Measurements from ENCODE around the gene GLCE.

GLCE gene

GRCh38 chr15:69159805-69160140 lies 662 bp upstream of the GLCE start:
- TF ChIP-seq GATA2 (IDR thresholded peaks at IDR 0.05; ENCODE audit: low read depth, low read length) (no peak), GATA3 (IDR thresholded peaks at IDR 0.05; ENCODE audit: low read depth, low read length) (no peak)

- TF ChIP-seq GATA3 (IDR thresholded peaks at IDR 0.05; ENCODE audit: low read depth, low read length) (no peak), GATA2 (IDR thresholded peaks at IDR 0.05; ENCODE audit: low read depth, low read length) (no peak)
Observed at GRCh38 chr15:69161079-69161877, 843 bp downstream of the GLCE start.

GRCh38 chr15:69161878-69162213 lies 1.4 kb downstream of the GLCE start:
- TF ChIP-seq GATA2 (IDR thresholded peaks at IDR 0.05; ENCODE audit: low read depth, low read length), result peak; percentile 29; the same call in 1 of the 2 replicates
- TF ChIP-seq GATA3 (IDR thresholded peaks at IDR 0.05; ENCODE audit: low read depth, low read length), result no peak

GRCh38 chr15:69163141-69163669 lies 2.8 kb downstream of the GLCE start:
- TF ChIP-seq GATA3 (IDR thresholded peaks at IDR 0.05; ENCODE audit: low read depth, low read length) (no peak), GATA2 (IDR thresholded peaks at IDR 0.05; ENCODE audit: low read depth, low read length) (no peak)

- TF ChIP-seq GATA2 (IDR thresholded peaks at IDR 0.05; ENCODE audit: low read depth, low read length) (no peak), GATA3 (IDR thresholded peaks at IDR 0.05; ENCODE audit: low read depth, low read length) (no peak)
Observed at GRCh38 chr15:69164807-69165636, 4.6 kb downstream of the GLCE start.

GRCh38 chr15:69165637-69166025 lies 5.2 kb downstream of the GLCE start:
- TF ChIP-seq GATA2 (IDR thresholded peaks at IDR 0.05; ENCODE audit: low read depth, low read length), result no peak
- TF ChIP-seq GATA3 (IDR thresholded peaks at IDR 0.05; ENCODE audit: low read depth, low read length), result no peak

- TF ChIP-seq GATA2 (IDR thresholded peaks at IDR 0.05; ENCODE audit: low read depth, low read length) (no peak), GATA3 (IDR thresholded peaks at IDR 0.05; ENCODE audit: low read depth, low read length) (no peak)
Observed at GRCh38 chr15:69167218-69167846, 6.9 kb downstream of the GLCE start.

- TF ChIP-seq GATA2 (IDR thresholded peaks at IDR 0.05; ENCODE audit: low read depth, low read length) (no peak), GATA3 (IDR thresholded peaks at IDR 0.05; ENCODE audit: low read depth, low read length) (no peak)
Observed at GRCh38 chr15:69170597-69170996, 10.2 kb downstream of the GLCE start.

- TF ChIP-seq GATA3 (IDR thresholded peaks at IDR 0.05; ENCODE audit: low read depth, low read length), result no peak
- no peak for TF ChIP-seq GATA2 (IDR thresholded peaks at IDR 0.05; ENCODE audit: low read depth, low read length)
Observed at GRCh38 chr15:69172847-69173246, 12.4 kb downstream of the GLCE start.

- no peak for TF ChIP-seq GATA3 (IDR thresholded peaks at IDR 0.05; ENCODE audit: low read depth, low read length)
- no peak for TF ChIP-seq GATA2 (IDR thresholded peaks at IDR 0.05; ENCODE audit: low read depth, low read length)
Observed at GRCh38 chr15:69175536-69175935, 15.1 kb downstream of the GLCE start.

- TF ChIP-seq GATA2 (IDR thresholded peaks at IDR 0.05; ENCODE audit: low read depth, low read length) (no peak), GATA3 (IDR thresholded peaks at IDR 0.05; ENCODE audit: low read depth, low read length) (no peak)
Observed at GRCh38 chr15:69181424-69181823, 21.0 kb downstream of the GLCE start.

- no peak for TF ChIP-seq GATA2 (IDR thresholded peaks at IDR 0.05; ENCODE audit: low read depth, low read length)
- TF ChIP-seq GATA3 (IDR thresholded peaks at IDR 0.05; ENCODE audit: low read depth, low read length), result no peak
Observed at GRCh38 chr15:69185216-69185615, 24.8 kb downstream of the GLCE start.

- TF ChIP-seq GATA3 (IDR thresholded peaks at IDR 0.05; ENCODE audit: low read depth, low read length) (no peak), GATA2 (IDR thresholded peaks at IDR 0.05; ENCODE audit: low read depth, low read length) (no peak)
Observed at GRCh38 chr15:69185706-69186105, 25.3 kb downstream of the GLCE start.

- TF ChIP-seq GATA3 (IDR thresholded peaks at IDR 0.05; ENCODE audit: low read depth, low read length) (no peak), GATA2 (IDR thresholded peaks at IDR 0.05; ENCODE audit: low read depth, low read length) (no peak)
Observed at GRCh38 chr15:69189157-69189556, 28.7 kb downstream of the GLCE start.

Measured in SH-SY5Y (cell line).